HEK293T (cell line): ENCODE data around the gene SH3GLB1.

Experiments used
- ARNT ChIP-seq: fragments of 450-650 bp; IDR thresholded peaks from 2 replicates; pipeline ENCODE4 v1.6.1; 2017; ENCODE audit warnings: mild to moderate bottlenecking
- BHLHE40 ChIP-seq: fragments of 450-650 bp; IDR thresholded peaks from 2 replicates; pipeline ENCODE4 v1.6.1; 2016; ENCODE audit warnings: mild to moderate bottlenecking, moderate library complexity, borderline replicate concordance
- CTBP1 ChIP-seq: fragments of 450-650 bp; IDR thresholded peaks from 2 replicates; pipeline ENCODE4 v1.6.1; 2016; ENCODE audit warnings: borderline replicate concordance
- ELF4 ChIP-seq: fragments of 450-650 bp; IDR thresholded peaks from 2 replicates; pipeline ENCODE4 v1.6.1; 2017; ENCODE audit warnings: antibody characterized with exemption
- FOXA1 ChIP-seq: fragments of 450-650 bp; IDR thresholded peaks from 2 replicates; pipeline ENCODE4 v1.6.1; 2016; ENCODE audit warnings: mild to moderate bottlenecking
- FOXK2 ChIP-seq: fragments of 450-650 bp; IDR thresholded peaks from 2 replicates; pipeline ENCODE4 v1.6.1; 2016; ENCODE audit warnings: mild to moderate bottlenecking
- FOXM1 ChIP-seq: fragments of 450-650 bp; IDR thresholded peaks from 2 replicates; pipeline ENCODE4 v1.6.1; 2017; ENCODE audit warnings: mild to moderate bottlenecking, borderline replicate concordance
- LEF1 ChIP-seq: fragments of 450-650 bp; IDR thresholded peaks from 2 replicates; pipeline ENCODE4 v1.6.1; 2017; ENCODE audit warnings: mild to moderate bottlenecking, borderline replicate concordance
- NFRKB ChIP-seq: fragments of 450-650 bp; IDR thresholded peaks from 2 replicates; pipeline ENCODE4 v1.6.1; 2016; ENCODE audit warnings: mild to moderate bottlenecking, moderate library complexity
- PKNOX1 ChIP-seq: fragments of 450-650 bp; IDR thresholded peaks from 2 replicates; pipeline ENCODE4 v1.6.1; 2016
- SP1 ChIP-seq: fragments of 450-650 bp; IDR thresholded peaks from 2 replicates; pipeline ENCODE4 v1.6.1; 2017
- TARDBP ChIP-seq: fragments of 450-650 bp; IDR thresholded peaks from 2 replicates; pipeline ENCODE4 v1.6.1; 2016
- ZNF384 ChIP-seq: fragments of 450-650 bp; IDR thresholded peaks from 2 replicates; pipeline ENCODE4 v1.6.1; 2016

- no peak for TF ChIP-seq SP1
- TF ChIP-seq FOXM1, result no peak
- no peak for TF ChIP-seq BHLHE40
- TF ChIP-seq TARDBP, result no peak
- TF ChIP-seq LEF1, result no peak
- TF ChIP-seq NFRKB, result no peak
- TF ChIP-seq ARNT, result no peak
- TF ChIP-seq CTBP1, result no peak
- TF ChIP-seq FOXA1, result no peak
- no peak for TF ChIP-seq FOXK2
- no peak for TF ChIP-seq ZNF384
- no peak for TF ChIP-seq PKNOX1
- TF ChIP-seq ELF4, result no peak
These were observed 46.2 kb downstream of the SH3GLB1 start for GRCh38 chr1:86750530-86750929.
